HL-60 (cell line): ENCODE results near the gene MOB2.

Experiments
- DNase-seq, 2 experiments: peaks; one replicate each; pipeline ENCODE4 v3.0.0-alpha.2; 2010 to 2020; ENCODE audit warnings: low read depth in 1 of 2, low spot score in 1 of 2
- H3K27ac ChIP-seq: fragments of 250-450 bp; sonication (Bioruptor Pico); replicated peaks from 2 replicates; pipeline ENCODE4 v1.5.1; 2020; ENCODE audit warnings: mild to moderate bottlenecking, moderate library complexity
- H3K27me3 ChIP-seq: fragments of 250-450 bp; sonication (Bioruptor Pico); 2 replicates; pipeline ENCODE4 v1.5.1; 2021; ENCODE audit warnings: mild to moderate bottlenecking, moderate library complexity; ENCODE audit not compliant: insufficient read depth, poor library complexity, severe bottlenecking
- H3K4me3 ChIP-seq: replicated peaks from 2 replicates; pipeline ENCODE4 v1.5.1; 2011; ENCODE audit warnings: mild to moderate bottlenecking, control low read depth, low read length; ENCODE audit not compliant: insufficient read depth
- CTCF ChIP-seq: IDR thresholded peaks from one replicate; pipeline ENCODE4 v1.5.1; 2011; ENCODE audit warnings: low read length, control low read depth, inconsistent platforms; ENCODE audit not compliant: insufficient read depth
- GABPA ChIP-seq: IDR thresholded peaks from 2 replicates; pipeline ENCODE4 v1.6.1; 2012; ENCODE audit warnings: low read depth
- POLR2AphosphoS5 ChIP-seq: IDR thresholded peaks from 2 replicates; pipeline ENCODE4 v1.6.1; 2012; ENCODE audit warnings: low read depth
- REST ChIP-seq: IDR thresholded peaks from 2 replicates; pipeline ENCODE4 v1.6.1; 2012; ENCODE audit warnings: low read depth; ENCODE audit not compliant: insufficient replicate concordance
- SPI1 ChIP-seq: IDR thresholded peaks from 2 replicates; pipeline ENCODE4 v1.6.1; 2012; ENCODE audit warnings: low read depth, mild to moderate bottlenecking, borderline replicate concordance

Gene MOB2

GRCh38 chr11:1523077-1523476 lies 36.5 kb upstream of the MOB2 start:
- DNase-seq: no peak
- no peak for TF ChIP-seq CTCF
- no peak for TF ChIP-seq POLR2AphosphoS5
- TF ChIP-seq SPI1: no peak
- no peak for TF ChIP-seq GABPA
- TF ChIP-seq REST: no peak
- H3K27ac ChIP-seq: no peak overlapping the region
- no peaks in the 10 kb centered on the region for H3K27me3 ChIP-seq
- H3K4me3 ChIP-seq: no peak overlapping the region

GRCh38 chr11:1522081-1522424 lies 35.5 kb upstream of the MOB2 start:
- Histone ChIP-seq H3K27ac (no peak overlapping the region), H3K27me3 (no peaks in the 10 kb centered on the region), H3K4me3 (no peak overlapping the region)
- DNase-seq: no peak
- TF ChIP-seq POLR2AphosphoS5 (no peak), REST (no peak), CTCF (no peak), SPI1 (no peak), GABPA (no peak)

- H3K4me3 ChIP-seq: no peak overlapping the region
- no peaks in the 10 kb centered on the region for H3K27me3 ChIP-seq
- H3K27ac ChIP-seq: no peak overlapping the region
- DNase-seq: no peak
- TF ChIP-seq CTCF (no peak), SPI1 (no peak), POLR2AphosphoS5 (no peak), GABPA (no peak), REST (no peak)
Observed at GRCh38 chr11:1521382-1522080, 35.0 kb upstream of the MOB2 start.
